ENCODE measurements around the gene CPA1.

Gene CPA1

DNA sequence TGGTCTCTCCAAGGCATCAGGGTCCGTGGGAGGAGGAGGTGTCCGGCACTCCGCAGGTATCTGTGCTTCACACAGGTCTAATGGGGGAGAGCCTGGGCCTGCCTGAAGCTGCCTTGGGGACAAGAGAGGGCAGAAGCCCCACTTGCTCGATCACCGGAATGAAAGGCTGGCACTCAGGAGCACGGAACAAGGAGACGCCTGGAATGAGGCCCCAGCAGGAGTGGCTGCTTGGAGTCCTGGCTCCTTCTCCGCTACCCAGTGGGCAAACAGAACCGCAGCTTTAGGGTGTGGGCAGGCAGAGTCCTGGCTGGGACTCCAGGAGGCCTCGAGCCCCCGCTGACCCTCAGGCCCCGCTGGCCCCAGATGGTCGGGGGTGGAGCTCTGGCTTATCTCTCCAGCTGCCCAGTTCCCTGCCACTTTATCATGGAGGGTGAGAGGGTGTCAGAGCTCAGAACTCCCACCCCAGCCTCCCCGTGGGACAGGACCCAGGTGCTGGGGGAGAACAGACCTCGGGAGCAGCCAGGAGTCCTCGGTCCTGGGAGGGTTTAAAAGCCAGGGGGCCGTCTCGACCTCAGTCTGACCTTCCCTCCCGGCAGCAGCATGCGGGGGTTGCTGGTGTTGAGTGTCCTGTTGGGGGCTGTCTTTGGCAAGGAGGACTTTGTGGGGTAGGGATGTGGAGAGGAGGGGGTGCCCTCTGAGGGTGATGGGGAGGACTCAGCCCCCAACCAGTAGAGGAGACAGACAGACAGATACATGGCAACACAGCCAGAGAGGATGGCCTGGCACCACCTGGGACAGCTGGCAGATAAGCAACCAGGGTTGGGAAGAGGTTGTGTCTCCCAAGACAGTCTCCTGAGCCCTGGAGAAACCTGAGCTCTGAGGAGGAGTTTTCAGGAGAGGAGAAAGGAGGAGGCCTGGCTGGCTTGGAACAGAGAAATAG is at the start of gene CPA1:
TSS of gene CPA1 (plus strand) at position 574 of the 940 bp plus-strand sequence. CDS start at position 601, 27 bp downstream.
- DNase-seq: no peak

DNA sequence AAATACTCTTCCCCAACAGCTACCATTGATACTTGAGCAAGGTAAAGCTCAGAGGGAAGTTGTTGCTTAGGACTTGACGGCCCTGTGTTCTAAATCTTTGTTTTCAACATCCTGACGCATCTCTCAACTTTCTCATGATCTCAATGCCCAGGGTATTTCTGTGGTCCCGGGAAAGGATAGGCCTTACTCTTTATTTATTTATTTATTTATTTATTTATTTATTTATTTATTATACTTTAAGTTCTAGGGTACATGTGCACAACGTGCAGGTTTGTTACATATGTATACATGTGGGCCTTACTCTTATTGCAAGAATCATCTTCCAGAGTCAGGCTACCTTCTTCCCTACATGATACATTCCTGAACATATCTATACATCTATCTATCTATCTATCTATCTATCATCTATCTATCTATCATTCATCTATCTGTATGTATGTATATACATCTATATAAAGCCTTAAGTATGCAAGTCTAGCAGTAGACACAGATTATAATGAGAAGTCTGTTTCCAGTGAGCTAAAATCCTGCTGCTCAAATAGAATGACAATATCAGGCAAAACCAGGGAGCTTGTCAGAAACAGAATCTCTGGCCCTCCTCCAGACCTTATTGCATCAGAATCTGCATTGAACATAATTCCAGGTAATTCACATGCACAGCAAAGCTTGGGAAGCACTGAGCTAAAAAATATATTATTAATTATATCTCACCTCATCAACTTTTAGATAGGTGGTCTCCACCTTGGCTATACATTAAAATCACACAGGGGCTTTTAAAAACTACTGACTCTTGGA is 47.8 kb upstream of the CPA1 start:
- no peak for DNase-seq

DNA sequence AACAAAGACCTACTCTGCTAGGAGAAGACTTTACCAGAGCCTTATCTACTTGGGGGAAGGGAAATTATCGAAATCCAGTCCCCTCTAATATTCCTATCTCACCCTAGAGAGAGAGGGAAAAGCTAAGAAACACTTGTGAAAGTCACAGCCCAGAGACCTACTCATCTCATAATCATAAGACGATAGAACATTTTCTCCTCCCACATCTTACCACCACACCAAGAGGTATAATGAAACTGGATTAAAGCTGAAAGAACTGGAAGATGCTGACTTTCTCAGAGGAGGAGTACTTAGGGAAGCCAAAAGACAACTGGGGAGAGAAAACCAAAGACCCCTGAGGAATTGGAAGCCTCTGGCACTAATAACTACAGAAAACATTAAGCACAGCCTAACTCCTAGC is 46.5 kb upstream of the CPA1 start:
- no peak for DNase-seq

- DNase-seq: no peak
Measured at GRCh38 chr7:130334274-130334673, 46.0 kb upstream of the CPA1 start.

- no peak for DNase-seq
Measured at GRCh38 chr7:130337410-130337971, 42.8 kb upstream of the CPA1 start.

- DNase-seq: no peak
Measured at GRCh38 chr7:130338233-130338632, 42.1 kb upstream of the CPA1 start.

- no peak for DNase-seq
Measured at GRCh38 chr7:130341882-130342281, 38.4 kb upstream of the CPA1 start.

DNA sequence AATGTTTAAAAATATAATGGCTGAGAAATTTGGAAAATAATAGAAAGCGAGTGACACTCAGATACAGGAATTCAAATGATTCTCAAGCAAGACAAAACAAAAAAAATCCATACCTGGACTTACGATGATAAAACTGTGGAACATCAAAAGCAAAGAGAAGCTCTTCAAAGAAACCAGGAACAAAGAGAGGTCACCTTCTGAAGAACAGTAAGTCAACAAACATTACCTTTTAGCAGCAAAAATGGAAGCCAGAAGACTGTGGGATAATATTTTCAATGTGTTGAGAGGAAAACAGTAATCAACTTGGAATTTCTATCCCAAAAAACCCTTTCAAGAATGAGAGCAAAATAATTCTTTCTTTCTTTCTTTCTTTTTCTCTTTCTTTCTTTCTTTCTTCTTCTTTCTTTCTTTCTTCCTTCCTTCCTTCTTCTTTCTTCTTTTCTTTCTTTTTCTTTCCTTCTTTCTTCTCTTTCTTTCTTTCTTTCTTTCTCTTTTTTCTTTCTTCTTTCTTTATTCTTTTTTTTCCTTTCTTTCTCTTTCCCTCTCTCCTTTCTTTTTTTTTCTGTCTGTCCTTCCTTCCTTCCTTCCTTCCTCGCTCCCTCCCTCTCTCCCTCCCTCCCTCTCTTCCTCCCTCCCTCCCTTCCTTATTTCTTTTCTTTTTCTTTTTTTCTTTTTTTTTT is 37.5 kb upstream of the CPA1 start:
- DNase-seq: no peak

DNA sequence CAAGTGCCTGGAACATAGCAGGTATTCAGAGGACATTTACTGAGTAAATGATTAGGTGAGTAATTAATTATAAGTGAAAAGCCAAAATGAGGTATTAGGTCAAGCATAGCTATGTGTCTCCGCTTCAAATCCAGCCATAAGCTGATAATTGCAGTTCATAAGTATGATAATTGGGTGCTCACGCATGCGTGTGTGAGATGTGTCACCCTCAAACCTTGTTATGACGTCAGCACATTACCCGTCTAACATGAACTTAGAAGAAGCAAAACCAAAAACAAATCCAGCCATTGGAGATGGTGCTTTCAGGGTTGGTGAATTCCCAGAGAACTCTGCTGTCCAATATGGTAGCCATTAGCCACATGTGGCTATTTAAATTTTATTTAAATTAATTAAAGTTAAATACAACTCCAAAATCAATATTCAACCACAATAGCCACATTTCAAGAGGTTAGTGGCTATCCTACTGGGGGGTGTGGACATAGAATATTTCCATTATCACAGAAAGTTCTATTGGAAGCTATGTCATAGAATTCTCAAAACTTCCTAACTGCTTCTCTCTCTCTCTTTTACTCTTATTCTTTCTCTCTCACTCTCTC is 35.9 kb upstream of the CPA1 start, which contains the start of gene CPA5:
TSS of gene CPA5 (plus strand) at position 546 of the 596 bp plus-strand sequence. CDS start 1,670 bp downstream, outside the sequence.
- DNase-seq: no peak

DNA sequence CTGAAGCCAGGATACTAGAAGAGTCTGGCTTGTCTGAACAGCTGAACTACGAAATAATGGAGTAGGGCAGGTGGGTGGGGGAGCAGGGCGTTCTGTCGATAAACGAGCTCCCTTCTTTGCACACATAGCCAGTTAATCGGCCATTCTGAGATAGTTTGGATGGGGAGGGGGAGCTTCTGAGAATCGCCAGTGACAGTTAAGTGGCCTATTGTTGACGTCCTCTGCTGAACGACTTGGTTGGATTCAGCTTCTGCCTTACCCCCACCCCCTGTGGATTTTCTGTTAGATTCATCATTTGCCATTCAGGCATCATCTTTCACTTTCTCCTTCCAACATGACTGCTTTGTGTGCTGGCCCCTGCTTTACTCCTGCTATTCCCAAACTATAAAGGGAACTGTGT is 35.2 kb upstream of the CPA1 start:
- DNase-seq: no peak

- DNase-seq: no peak
Measured at GRCh38 chr7:130345725-130346124, 34.6 kb upstream of the CPA1 start.

GRCh38 chr7:130346177-130346905 is 34.0 kb upstream of the CPA1 start:
- DNase-seq: no peak

DNA sequence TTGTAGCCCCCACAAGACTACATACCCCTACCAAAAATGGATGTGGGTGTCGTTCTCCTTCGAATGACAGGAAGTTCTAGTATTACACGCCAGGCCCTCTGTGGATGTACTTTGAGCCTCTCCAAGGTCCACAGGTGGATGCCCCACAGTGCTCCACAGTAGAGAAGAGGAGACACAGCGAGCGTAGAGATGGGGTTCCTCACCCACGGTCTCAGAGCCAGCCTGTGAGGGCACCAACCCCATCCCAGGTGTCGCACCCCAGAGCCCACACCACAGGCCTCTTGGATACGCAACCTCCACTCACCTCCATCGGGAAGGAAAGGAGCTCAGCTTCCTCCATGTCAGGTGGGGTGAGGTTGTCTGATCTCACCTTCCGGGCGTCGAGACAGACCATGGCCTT is 33.4 kb upstream of the CPA1 start:
- no peak for DNase-seq

DNA sequence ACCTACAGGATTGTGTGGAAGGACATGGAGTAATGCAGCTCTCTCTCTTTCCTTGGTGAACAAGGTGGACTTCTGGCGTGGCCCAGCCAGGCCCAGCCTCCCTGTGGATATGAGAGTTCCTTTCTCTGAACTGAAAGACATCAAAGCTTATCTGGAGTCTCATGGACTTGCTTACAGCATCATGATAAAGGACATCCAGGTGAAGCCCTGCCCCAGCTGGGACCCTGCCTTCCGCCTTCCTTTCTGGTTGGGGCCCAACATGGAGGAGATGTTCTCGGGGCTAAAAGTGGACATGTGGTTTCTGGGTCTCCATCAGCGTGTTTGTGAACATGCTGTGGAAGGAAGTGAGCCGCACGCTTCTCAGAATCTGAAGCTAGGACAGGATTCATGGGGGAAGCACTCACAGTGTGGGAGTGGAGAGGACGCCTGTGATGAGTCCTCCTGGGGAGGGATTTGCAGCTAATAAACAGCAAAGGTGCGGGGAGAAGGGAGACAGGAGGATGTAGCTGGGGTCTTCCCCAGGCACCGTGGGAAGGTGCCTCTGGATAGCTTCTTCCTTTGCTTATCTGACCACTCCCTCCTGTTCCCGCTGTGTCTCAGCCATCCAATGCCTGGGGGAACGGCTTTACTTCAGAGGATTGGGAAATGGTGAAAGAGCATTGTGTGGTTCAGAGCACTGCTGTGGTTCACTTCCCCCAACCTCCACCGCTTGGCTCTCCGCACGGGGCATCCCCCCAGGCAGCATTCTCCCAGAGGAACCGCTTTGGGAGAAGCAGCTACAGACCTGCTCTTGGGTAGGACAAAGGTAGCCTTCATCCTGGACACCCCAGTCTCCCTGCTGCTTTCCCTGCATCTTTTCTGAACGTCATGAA is 30.1 kb upstream of the CPA1 start:
- no peak for DNase-seq

DNA sequence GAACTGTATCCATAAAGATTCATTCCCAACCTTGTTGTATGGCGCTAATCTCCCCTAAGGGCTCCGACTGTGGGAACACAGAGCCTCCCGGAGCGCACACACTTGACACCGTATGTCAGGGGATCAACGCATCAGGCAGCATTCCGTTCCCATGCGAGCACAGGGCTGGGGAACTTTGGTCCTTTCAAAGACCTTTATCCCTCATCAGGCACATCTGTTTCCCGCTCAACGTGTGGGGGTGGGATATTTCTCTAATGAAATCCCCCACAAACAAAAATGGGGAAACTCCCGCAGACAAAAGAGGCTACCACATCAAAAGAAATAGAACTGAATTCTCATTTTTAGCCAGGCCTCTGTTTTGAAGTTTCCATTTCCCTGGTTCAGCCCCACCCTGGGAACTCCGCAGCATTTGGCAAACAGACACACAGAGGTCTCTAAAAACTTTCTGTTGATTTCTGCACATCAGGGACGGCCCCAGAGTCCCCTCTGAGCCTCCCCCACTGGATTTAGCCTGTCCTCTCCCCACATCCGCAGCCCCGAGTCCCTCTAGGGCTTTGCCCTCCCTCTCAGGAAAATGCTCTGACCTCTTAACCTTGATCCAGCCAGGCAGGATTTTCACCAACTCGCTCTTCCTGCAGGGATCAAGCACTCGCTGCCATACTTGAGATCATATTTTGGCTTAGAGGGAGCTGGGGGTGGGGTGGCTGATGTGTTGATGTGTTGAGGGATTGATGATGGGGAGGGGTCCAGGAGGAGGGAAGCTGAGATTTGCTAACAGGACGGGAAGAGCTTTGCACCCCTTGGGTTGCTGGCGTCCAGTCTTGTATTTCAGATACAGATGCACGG is 29.1 kb upstream of the CPA1 start:
- DNase-seq: no peak

GRCh38 chr7:130351791-130352090 is 28.6 kb upstream of the CPA1 start:
- DNase-seq: no peak

GRCh38 chr7:130352194-130353074 is 27.9 kb upstream of the CPA1 start:
- DNase-seq: peak in 1 of 2 experiments; percentile 39

DNA sequence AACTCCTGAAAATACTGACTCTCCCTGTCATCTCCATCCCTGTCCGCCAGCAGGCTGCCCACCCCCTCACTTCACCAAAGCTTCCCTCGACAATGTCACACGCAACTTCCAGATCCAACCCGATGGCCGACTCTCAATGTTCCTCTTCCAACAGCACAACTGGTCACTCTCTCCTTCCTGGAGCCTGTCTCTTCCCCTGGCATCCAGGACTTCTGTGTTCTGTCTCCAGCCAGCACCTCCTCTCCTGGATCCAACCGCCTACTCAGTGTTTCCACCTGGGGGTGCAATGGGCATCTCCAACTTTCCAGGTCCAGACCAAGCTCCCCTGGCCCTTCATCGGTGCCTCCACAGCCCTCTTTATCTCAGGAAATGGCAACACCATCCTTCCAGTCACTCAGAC is 27.1 kb upstream of the CPA1 start:
- no peak for DNase-seq

All from NCI-H526 (cell line).